Stimulated activated CD4-positive, alpha-beta T cell treated with anti-CD3 and anti-CD28 coated beads, TNF-alpha, amount 100 ng/mL, for 1 hour (primary cell): ENCODE data around the gene DCST2.
A peak's percentile ranks its signal among the peaks of the same experiment; 100 is the strongest.

Experiments
- DNase-seq, 3 donors: peaks; one replicate each; pipeline ENCODE4 v3.0.0-alpha.2; 2020; ENCODE audit warnings: low read depth in 3 of 3, low spot score in 1 of 3

The DCST2 gene

DNA sequence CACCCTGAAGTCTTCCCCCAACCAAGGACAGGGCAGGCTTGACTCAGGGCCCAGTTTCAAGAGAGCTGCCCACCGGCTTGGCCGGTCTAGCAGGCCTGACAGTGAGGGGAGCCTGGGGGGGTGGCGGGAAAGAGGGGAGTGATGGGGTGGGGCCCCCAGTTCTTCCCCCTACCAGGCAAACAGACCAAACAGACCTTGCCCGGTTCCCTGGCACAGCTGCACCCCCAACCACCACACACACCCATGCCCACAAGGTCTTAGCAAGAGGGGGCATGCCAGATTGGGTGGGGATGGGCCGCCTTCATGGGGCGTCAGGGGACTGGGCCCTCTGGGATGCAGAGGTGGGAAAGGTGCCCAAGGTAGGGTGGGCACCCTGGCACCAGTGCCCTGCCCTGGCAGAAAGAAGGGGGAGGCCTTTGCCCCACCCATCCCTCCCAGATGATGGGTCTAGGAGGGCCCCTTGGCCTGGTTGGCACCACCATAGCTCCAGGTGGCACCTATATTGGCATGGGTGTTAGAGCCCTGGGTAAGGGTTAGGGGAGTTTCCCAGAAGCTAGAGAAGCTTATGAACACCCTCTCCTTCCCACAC lies 22.1 kb downstream of the DCST2 start:
- no peak for DNase-seq

DNA sequence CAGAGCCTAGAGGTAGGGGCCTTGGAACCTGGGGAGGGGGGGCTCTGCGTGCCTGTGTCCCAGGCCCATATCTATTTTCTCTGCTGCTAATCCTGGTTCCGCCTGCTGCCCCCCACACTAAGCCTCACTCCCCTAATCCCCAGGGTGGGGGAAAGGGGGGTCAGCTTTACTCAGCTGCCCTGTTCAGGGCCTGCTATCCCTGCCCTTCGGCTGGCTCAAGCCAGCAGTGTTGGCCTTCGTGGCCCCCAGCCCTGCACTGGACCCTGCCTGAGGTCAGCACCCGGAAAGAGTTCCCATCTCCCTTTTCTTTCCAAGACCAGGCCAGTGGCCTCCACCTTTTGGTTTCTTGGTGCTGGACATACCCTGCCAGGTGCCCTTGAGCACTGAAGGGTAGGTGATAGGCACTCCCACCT lies 22.6 kb downstream of the DCST2 start:
- no peak for DNase-seq

DNA sequence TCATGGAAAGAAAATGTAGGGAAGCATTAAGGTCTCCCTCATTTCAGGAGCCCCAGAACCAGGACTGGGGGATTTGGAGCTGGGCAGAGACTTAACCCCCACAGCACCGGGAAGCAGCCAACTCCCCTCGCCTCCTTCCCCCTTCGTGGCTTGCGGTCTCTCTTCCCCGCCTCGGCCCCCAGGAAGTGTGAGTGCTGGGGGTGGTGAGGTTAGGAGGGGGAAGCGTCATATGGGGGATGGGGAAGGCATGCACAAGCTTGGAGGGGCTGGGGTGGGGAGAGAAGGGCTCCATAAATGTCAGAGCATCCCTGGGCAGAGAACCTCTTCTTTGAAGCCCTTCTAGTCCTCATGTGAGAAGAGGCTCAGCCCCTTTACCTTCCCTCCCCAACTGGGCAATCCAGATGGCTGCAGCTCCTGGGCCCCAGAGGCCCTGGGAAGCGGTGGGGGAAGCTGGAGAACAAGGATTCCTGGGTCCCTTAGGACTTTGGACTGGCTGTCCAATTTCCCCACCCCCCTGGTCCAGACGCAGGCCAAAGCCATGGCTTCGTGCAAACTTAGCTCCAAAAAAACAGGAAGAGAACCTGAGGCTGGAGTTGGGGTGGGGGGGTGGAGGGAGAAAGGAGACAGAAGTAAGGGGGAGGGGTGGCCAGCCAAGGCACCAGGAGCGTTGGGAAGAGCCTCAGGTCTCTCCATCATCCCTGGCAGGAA lies 23.2 kb downstream of the DCST2 start:
- no peak for DNase-seq

DNA sequence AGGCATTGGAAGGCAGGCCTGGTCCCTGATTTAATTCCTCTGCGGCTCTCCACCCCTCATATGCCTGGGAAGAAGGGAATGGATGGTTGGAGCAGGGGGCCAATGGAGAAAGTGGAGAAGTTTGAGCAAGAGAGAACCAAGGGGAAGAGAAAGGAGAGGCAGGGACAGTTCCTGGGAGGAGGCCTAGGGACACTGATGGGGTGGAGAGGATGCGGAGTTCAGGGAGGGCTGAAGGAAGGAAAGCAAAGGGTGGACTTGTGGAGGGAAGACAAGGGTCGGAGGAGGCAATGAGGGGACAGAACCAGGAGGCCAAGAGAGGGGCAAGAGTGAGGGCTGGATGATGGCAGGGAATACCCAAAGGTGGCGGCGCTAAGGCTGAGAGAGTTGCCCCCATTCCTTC lies 23.8 kb downstream of the DCST2 start:
- DNase-seq = no peak

DNA sequence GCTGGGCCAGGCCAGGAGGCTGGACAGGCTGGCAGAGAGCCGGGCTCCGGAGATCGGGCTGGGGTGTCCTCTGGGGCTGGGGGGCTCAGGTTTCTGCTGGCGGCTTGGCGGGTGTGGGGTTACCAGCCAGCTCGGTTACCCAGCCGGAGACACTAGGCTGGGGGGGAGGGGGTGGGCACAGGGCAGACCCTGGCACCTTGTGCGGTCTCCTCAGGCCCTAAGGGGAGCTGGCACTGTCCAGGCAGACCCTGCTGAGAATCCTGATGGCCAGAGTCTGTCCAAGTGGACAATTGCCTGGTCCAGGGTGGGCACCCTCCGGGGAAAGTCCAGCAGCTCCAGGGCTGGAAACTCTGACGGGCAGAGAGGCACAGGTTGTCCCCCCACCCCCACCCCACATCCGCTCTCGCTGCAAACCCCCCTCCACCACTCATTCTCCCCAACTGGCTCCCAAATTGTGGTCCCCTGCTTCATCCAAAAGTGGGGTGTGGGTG lies 24.3 kb downstream of the DCST2 start:
- no peak for DNase-seq

DNA sequence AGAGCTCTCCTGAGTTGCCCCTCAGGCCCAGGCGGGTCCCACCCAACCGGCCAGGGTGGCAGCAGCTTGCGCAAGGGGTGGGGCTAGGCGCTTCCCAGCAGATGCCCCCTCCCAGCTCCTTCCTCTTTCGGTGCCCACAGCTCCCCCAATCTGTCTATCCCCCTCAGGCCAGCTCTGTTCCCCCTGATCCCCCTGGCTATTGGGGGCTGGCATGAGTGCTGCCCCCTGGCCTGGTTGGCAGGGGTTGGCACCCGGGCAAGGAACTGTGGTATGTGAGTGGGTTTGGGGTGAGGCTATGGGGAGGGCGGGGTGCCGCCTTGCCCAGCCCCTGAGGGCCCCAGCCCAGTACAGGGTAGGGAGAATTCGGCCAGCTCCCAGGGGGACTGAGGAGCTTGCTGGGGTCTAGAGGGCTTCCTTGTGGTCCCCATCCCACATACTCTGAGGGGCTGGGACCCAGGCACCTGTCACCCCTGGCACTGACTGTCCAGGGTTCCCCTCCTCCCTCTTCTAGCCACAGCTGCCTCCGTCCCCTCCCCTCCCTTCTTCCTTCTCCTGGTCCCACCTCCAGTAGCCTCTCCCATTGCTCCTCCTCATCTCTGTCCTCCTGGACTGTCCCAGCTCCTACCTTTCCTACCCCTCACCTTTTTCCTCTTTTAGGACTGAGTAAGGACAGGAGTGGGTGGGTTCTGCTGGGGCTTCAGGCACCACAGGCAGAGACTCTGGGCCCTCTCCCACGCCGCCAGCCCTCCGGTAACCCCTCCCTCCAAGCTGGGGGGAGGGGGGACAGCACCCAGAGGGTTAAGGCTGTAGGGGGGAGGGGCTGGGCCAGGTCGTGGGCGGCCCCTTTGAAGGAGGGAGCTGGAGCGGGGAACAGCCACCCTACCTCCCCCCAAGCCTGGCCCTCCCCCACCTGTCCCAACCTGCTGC lies 25.3 kb downstream of the DCST2 start:
- DNase-seq = peak in 1 of 3 donors; percentile 57

DNA sequence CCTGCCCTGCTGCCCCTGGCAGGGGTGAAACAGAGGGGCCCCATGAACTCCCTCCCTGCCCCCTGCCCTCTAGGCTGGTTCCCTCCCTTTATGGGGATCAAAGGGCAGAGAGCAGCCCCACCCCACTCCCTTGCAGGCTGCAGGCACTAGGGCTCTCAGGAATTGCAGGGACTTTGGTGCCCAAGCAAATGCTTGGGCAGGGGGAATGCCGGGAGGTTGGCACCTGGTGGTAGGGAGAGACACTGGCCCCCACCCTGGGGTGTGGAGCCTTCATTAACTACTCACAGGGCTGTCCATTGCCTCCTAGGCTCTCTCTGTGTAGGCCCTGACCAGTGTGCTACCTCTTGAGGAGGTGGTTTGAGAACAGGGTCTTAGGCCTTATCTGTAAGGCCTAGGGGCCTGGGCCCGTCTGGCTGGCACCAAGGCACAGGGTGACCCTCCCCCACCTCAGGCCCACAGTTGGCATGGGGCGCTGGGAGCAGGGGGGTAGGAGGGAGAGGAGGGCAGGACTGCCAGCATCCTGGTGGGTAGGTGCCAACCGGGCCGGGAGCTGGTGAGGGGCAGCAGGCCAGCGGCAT lies 26.2 kb downstream of the DCST2 start:
- no peak for DNase-seq

DNA sequence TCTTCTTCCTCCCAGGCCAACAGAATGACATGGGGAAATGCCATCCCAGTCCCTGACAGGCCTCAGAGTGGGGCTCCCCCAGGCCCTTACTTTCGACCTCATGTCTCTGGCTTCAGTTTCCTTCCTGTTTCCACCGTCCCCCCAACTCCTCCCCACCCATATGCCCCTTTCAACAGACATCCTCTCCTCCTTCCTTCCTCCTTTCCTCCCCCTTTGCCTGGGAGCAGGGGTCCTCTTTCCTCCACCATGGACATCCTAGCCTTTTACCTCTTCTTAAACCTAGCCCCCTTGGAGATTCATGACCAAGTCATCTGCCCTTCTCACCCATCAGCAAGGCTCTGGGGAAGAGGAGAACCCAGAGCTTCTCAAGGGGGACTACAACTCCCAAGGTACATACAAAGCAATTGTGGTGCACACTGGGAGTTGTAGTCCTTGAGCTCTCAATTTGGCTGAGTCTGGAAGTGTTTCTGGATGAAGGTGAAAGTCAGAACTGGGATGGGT lies 26.9 kb downstream of the DCST2 start:
- DNase-seq = no peak

DNA sequence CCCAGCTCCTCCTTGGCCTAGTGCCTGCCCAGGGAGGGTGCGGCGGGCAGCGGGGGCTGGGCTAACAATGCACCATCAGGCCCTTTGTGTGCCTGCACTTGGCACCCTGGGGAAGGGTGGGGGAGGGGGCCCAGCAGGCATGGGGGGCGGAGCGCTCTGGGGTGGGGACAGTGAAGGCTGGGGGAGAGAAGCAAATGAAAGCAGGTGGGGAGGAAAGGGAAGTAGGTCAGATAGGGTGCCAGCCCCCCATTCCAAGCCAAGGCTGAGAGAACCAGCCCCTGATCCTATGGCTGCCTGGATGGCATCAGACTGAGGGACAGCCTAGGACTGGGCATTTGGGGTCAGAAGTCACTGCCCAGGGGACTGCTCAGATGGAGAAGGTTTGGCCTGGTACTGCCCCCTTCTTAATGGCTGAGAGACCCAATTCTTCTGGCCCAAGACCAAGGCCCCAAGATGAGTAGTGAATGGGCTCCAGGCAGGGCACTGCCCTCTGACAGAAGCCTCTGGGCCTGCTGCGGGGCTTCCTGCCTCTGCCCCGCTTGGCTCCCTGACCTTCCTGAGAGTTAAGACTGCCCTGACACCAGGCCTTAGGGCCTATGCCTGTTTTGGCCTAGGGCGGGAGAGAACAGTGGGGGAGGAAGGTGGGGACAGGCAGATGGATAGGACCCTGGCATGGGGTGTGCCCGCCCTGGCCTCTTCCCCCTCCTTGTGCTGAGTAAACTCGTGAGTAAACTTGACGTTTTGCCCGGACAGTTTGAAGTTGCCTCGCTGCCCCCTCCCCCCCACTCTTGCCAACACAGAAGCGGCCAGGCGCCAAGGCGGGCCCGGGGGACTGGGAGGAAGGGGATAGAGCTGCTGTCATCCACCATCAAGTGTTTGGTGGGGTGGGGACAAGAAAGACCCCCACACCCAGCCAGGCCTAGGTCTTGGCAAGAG lies 28.2 kb downstream of the DCST2 start:
- DNase-seq = no peak

DNA sequence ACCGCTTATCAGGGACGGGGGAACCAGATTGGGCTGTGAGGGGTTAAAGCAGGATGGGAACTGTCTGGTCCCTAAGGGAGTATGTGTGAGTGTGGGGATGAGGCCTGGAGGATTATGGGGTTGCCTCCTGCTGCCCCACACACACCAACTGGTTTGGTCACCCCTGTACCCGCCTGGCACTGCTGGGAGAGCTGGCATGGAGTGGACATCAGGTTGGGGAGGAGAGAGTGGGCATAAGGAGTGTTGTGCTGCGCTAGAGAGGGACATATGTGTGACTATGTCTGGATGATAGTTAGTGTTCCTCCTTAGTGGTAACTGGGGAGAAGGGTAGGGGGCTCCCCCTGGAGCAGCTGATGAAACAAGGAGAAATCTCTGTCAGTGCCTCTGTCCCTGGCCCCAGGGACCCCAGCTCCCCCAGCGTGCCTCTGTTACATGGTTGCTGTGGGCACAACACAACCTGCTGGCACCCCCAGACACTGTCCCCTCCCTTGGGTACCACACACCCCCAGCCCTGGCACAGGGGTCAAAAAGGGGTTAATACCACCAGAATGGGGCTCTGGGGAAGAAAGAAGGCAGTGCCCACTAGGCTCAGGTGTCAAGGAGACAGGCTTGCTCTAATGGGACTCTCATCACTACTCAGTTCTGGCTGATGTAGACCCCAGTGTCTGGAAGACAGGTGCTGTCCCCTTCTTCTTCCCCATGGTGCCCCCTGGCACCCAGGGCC lies 29.1 kb downstream of the DCST2 start:
- DNase-seq = no peak

DNA sequence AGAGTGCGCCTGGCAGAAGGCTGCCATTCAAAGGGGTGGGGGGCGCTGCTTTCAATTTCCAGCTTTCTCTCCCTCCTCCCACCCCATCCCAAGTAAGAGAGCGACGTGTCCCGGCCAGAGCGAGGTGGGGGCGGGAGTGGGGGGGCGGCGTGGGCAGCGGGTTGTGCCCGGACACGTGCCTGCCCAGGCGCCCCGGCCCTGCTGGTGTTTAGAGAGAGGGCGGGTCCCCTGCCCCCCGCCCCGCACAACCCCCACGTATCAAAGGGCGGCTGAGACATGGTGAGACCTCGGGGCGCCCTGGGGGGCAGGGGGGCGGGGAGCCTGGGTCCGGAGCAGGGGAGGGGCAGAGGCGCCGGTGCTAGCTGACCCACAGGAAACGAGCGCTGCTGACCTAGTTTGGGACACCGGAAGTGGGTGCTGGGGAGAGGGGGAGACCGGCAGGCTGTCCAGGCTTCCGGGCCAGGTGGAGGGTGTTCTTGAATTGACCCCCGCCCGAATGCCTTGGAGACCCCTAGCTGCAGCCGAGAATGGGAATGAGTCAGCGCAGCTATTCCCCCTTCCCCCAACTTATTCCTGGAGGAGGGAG lies 29.7 kb downstream of the DCST2 start:
- no peak for DNase-seq

DNA sequence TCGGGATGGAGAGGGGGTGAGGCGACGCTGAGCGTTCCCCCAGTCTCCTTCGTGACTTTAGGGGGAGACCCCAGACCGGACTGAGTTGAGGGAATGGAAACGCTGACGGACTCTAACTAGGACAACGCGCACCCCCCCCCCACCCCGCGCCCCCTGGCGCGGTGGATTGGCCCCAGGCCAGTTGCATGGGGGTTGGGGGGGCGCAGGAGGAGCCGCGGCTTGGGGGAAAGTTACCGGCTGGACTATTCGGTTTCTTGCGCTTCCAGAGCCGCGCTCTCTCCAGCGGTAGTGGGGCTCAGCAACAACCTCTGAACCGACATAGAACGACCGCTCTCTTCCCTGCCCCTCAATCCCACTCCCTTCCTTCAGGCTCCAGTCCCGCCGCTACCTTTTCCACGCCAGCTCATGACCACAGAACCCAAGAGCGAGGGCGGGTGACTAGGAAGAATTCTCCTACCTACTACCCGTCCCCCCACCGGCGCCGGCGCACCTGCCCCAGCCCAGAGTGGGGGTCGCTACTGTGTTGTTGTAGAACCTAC lies 30.3 kb downstream of the DCST2 start:
- no peak for DNase-seq

DNA sequence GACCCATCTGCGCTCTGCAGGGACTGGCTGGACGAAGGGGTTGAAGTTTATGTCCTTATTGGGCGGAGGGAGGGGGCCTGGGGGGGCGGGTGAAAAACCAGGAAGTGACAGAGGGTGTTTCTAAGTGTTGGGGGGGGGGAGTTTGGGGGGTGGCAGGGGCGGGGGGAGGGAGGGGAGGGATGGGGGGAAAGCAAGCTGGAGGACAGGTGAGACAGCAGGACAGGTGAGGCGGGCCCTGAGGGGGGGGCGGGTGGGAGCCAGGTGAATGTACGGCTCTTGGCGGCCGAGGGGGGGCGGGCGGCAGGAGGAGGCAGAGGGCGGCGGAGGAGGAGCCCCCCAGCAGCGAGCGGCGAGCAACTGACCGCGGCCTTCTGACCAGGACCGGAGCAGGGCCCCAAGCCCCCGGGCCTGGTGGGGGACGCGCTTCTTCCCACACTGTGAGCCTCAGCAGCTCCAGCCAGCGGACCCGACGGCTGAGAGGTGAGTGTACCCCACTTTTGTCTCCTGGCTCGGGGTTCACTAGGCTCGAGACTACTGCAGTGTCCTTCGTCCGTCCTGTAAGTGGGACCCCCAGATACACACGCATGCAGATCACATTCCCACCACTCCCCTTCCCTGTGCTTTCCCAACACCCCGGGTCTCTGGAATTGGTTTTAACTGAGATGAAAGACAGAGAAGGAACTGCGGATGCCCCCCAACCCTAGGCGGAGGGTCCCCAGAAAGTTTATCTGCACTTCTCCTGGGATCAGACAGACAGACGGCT lies 30.9 kb downstream of the DCST2 start, which contains the start of gene ZBTB7B:
Gene ZBTB7B (plus strand): TSS at position 339 of the 763 bp plus-strand sequence. CDS start 11,859 bp downstream, outside the sequence.
- no peak for DNase-seq

DNA sequence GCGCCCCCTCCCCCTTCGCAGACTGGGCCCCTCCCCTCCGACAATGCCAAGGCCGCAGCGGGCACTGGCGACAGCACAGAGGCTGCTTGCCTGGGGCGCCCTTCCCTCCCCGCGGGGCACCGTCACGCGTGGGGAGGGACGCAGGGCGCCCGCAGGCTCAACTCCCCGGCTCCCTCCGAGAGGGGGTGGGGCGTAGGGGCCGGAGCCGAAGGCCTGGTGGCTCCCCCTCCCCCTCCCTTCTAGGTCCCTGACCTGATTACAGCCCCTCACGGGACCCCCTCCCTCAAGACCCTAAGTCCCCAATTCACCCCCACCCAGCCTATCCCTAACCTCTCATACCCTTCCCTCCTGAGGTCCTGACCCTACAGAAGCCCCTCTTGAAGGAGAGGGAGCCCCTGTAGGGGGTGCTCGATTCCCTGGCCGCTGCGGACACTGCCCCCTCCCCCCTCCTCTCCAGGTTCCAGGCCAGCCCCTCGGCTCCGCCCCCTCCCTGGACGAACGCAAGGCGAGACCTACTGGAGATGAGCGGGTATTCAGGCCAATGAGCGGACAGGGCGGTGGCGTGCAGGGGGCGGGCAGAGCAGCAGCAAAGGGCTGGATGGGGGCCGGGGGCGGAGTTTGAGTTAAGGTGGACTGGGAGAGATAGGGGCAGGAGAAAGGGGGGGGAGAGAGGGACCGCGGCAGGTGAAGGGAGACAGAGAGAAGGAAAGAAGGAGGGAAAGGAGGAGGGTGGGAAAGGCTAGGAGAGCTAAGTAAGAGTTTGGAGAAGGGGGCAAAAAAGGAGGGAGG lies 31.7 kb downstream of the DCST2 start:
- peak; percentile 94 to 96 (median 96) for DNase-seq

DNA sequence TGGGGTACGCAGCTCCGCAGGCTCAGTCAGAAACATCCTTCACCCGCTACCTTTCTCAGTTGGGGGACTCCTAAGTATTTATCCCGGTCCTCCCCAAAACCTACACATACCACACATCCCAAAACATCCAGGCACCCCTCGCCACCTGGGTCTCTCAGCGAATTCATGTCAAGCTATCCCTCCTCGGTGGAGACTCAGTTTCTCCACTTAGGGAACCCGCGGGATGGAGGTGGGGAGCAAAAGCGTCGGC lies 32.2 kb downstream of the DCST2 start:
- no peak for DNase-seq

DNA sequence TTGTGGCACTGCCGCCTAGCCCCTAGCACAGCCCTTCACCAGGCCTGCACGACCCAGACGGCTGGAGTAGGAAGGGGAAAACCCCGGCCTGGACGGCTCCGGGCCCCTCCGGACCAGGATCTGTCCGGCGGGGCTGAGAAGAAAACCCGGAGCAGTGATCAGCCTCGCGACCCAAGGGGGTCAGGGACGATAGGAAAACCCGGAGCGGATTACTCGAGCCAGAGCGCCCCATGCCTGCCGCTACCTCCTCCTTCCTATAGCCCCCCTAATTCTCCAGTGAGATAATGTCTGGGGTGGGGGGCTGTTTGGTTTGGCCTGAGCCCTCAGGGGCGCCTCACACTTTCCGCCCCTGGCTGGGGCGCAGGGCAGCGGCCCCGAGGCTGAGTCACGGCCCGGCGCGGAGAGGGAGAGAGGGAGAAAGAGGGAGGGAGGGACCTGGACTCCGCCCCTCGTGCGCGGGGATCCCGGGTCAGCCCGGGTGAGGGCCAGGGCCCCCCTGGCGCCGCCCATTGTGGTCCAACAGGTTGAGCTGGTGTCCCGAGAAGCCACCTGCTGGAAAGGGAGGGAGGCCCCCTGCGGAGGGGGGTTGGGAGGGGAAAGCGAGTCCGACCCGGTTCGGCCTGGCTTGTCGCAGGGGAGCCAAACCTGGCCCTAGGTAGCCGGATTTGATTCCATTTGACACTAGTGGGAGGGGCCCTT lies 32.7 kb downstream of the DCST2 start:
- DNase-seq = peak; percentile 45 to 64 (median 54)

DNA sequence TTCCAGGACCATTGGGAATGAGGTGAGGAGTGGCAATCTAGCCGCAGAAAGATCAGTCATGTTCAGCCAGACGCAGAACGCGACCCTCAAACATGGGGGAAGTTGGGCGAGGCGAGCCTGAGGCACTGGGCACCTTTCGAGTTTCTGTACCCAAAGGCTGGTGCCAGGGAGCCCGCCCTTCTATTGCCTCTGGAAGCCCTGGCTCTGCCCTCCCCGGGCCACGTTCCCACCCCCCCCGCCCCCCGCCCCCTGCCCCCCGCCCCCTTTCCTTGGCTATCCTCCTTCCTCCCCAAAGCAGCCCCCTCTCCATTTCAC lies 33.2 kb downstream of the DCST2 start:
- DNase-seq = no peak
